RWPE2 (cell line): ENCODE measurements around the gene DUSP15.
A peak's percentile ranks its signal among the peaks of the same experiment; 100 is the strongest.

Source experiments
- ATAC-seq: fragments of 200-7000 bp; cut with Tn5 transposase; 3 replicates; pipeline ENCODE4 v1.9.1; 2021; ENCODE audit warnings: low read depth
- DNase-seq: peaks from one replicate; pipeline ENCODE4 v3.0.0-alpha.2; 2020; ENCODE audit warnings: low spot score
- H3K27ac ChIP-seq: fragments of 450-650 bp; 2 replicates; pipeline ENCODE4 v1.5.1; 2017; ENCODE audit warnings: mild to moderate bottlenecking; ENCODE audit not compliant: poor library complexity, severe bottlenecking
- H3K27me3 ChIP-seq: fragments of 250-450 bp; sonication (Bioruptor Pico); 2 replicates; pipeline ENCODE4 v1.5.1; 2021; ENCODE audit warnings: mild to moderate bottlenecking, moderate library complexity; ENCODE audit not compliant: insufficient read depth, poor library complexity, severe bottlenecking
- H3K36me3 ChIP-seq: fragments of 250-450 bp; sonication (Bioruptor Pico); 2 replicates; pipeline ENCODE4 v1.5.1; 2020; ENCODE audit warnings: low read depth, mild to moderate bottlenecking, moderate library complexity
- H3K4me1 ChIP-seq: fragments of 250-450 bp; sonication (Bioruptor Pico); 2 replicates; pipeline ENCODE4 v1.5.1; 2021; ENCODE audit warnings: mild to moderate bottlenecking, moderate library complexity; ENCODE audit not compliant: insufficient read depth, poor library complexity, severe bottlenecking
- H3K4me3 ChIP-seq: fragments of 250-450 bp; sonication (Bioruptor Pico); 2 replicates; pipeline ENCODE4 v1.5.1; 2021; ENCODE audit warnings: mild to moderate bottlenecking, moderate library complexity; ENCODE audit not compliant: severe bottlenecking
- H3K9me3 ChIP-seq: fragments of 250-450 bp; sonication (Bioruptor Pico); 2 replicates; pipeline ENCODE4 v1.5.1; 2021; ENCODE audit warnings: mild to moderate bottlenecking, moderate library complexity; ENCODE audit not compliant: severe bottlenecking
- TF ChIP-seq, protein P1 (sequence below): fragments of 450-650 bp; IDR thresholded peaks from one replicate; pipeline ENCODE4 v1.5.1; 2017; ENCODE audit warnings: mild to moderate bottlenecking, moderate library complexity; ENCODE audit not compliant: poor library complexity, severe bottlenecking

Gene DUSP15

GRCh38 chr20:31843881-31844280 lies 26.4 kb downstream of the DUSP15 start:
- no peak overlapping the region for H3K27ac ChIP-seq
- ATAC-seq (no peak), DNase-seq (no peak)
- peaks cover under 1% of the 10 kb centered on the region for H3K27me3 ChIP-seq
- TF ChIP-seq, protein P1, sequence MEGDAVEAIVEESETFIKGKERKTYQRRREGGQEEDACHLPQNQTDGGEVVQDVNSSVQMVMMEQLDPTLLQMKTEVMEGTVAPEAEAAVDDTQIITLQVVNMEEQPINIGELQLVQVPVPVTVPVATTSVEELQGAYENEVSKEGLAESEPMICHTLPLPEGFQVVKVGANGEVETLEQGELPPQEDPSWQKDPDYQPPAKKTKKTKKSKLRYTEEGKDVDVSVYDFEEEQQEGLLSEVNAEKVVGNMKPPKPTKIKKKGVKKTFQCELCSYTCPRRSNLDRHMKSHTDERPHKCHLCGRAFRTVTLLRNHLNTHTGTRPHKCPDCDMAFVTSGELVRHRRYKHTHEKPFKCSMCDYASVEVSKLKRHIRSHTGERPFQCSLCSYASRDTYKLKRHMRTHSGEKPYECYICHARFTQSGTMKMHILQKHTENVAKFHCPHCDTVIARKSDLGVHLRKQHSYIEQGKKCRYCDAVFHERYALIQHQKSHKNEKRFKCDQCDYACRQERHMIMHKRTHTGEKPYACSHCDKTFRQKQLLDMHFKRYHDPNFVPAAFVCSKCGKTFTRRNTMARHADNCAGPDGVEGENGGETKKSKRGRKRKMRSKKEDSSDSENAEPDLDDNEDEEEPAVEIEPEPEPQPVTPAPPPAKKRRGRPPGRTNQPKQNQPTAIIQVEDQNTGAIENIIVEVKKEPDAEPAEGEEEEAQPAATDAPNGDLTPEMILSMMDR = no peak
- no peaks in the 10 kb centered on the region for H3K9me3 ChIP-seq
- H3K4me1 ChIP-seq = peaks cover 15% of the 10 kb centered on the region
- H3K4me3 ChIP-seq = no peak overlapping the region
- H3K36me3 ChIP-seq = no peaks in the 10 kb centered on the region

GRCh38 chr20:31843288-31843687 lies 27.0 kb downstream of the DUSP15 start:
- DNase-seq (no peak), ATAC-seq (no peak)
- Histone ChIP-seq H3K36me3 (no peaks in the 10 kb centered on the region), H3K27me3 (no peaks in the 10 kb centered on the region), H3K27ac (no peak overlapping the region), H3K4me3 (no peak overlapping the region), H3K4me1 (peaks cover 18% of the 10 kb centered on the region), H3K9me3 (no peaks in the 10 kb centered on the region)
- TF ChIP-seq, protein P1 = no peak

DNA sequence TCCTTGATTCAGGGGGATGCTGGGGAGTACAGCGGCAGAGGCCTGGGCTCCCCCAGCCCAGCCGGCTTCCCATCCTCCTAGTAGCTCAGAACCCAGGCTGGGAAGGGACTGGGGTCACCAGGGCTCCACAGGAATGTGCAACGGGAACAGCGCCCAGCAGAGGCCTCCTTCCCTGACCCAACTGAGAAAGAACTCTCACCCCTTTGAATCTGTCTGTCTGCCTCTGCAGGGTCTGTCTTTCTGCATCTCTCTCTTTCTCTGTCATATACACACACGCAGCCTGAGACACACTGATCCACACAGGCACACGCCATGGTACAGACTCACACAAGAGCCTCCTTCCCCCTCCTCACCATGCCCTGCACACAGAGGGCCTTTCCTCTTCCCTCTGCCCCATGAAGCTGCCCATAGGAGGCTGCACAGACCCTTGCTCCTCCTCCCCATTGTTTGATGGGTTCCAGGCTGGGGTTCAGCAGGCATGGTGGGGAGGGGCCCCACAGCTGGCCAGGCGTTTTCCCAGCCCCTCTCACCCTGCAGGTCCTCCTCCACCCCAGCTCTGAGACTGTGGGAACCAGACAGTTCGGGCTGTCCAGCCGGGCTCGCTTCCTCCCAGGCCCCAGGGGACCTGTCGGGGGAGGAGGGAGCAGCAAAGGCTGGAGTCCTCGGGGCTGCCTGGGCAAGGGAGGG lies 27.7 kb downstream of the DUSP15 start:
- TF ChIP-seq, protein P1 = no peak
- no peak overlapping the region for H3K4me3 ChIP-seq
- peak overlapping the region; percentile 36 for H3K27ac ChIP-seq
- no peaks in the 10 kb centered on the region for H3K9me3 ChIP-seq
- H3K4me1 ChIP-seq = peaks cover 24% of the 10 kb centered on the region
- no peaks in the 10 kb centered on the region for H3K27me3 ChIP-seq
- ATAC-seq (peak; percentile 7), DNase-seq (peak; percentile 83)
- no peaks in the 10 kb centered on the region for H3K36me3 ChIP-seq

GRCh38 chr20:31841928-31842327 lies 28.4 kb downstream of the DUSP15 start:
- Histone ChIP-seq H3K36me3 (no peaks in the 10 kb centered on the region), H3K4me3 (no peak overlapping the region), H3K27me3 (no peaks in the 10 kb centered on the region), H3K27ac (peak overlapping the region; percentile 36), H3K4me1 (peaks cover 31% of the 10 kb centered on the region), H3K9me3 (no peaks in the 10 kb centered on the region)
- TF ChIP-seq, protein P1 = no peak
- DNase-seq (peak; percentile 96), ATAC-seq (peak; percentile 75)
